Nephron progenitor cell (in vitro differentiated cells): ENCODE results near the gene OCIAD1.
"Not testable (repeated sequence)": the region's sequence is repeated elsewhere in the genome, so short reads cannot be mapped to it uniquely, and the experiment has no call there.

Source experiments
- DNase-seq: peaks from one replicate; pipeline ENCODE4 v3.0.0; 2021
- H3K27ac Mint-ChIP-seq: 2 replicates; pipeline ENCODE4 v1.8.0; 2021; ENCODE audit warnings: mild to moderate bottlenecking, moderate library complexity, mixed read lengths
- H3K27me3 Mint-ChIP-seq: 2 replicates; pipeline ENCODE4 v1.8.0; 2021; ENCODE audit warnings: mild to moderate bottlenecking, low read depth, mixed read lengths; ENCODE audit not compliant: poor library complexity
- H3K36me3 Mint-ChIP-seq: 2 replicates; pipeline ENCODE4 v1.8.0; 2021; ENCODE audit warnings: low read depth, mixed read lengths
- H3K4me1 Mint-ChIP-seq: 2 replicates; pipeline ENCODE4 v1.8.0; 2021; ENCODE audit warnings: mixed read lengths
- H3K4me3 Mint-ChIP-seq: 2 replicates; pipeline ENCODE4 v1.8.0; 2021; ENCODE audit warnings: mild to moderate bottlenecking, moderate library complexity, mixed read lengths
- H3K9me3 Mint-ChIP-seq: 2 replicates; pipeline ENCODE4 v1.8.0; 2021; ENCODE audit warnings: mild to moderate bottlenecking, moderate library complexity, mixed read lengths
- CTCF ChIP-seq: fragments of 200-600 bp; sonication (generic); IDR thresholded peaks from 2 replicates; pipeline ENCODE4 v1.5.0; 2021; ENCODE audit warnings: antibody characterized with exemption

OCIAD1 gene

DNA sequence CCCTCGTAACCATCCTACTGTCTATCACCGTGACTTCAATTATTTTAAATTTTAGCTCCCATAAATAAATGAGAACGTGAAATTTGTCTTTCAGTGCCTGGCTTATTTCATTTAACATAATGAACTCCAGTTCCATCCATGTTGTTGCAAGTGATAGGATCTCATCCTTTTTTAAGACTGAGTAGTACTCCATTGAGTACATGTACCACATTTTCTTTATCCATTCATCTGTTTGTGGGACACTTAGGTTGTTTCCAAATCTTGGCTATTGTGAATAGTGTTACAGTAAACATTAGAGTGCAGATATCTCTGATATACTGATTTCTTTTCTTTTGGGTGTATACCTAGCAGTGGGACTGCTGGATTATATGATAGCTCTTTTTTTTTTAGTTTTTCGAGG is 32.8 kb downstream of the OCIAD1 start:
- H3K4me3 Mint-ChIP-seq = no peak overlapping the region
- no peaks in the 10 kb centered on the region for H3K4me1 Mint-ChIP-seq
- H3K27ac Mint-ChIP-seq = no peak overlapping the region
- no peak for TF ChIP-seq CTCF
- H3K36me3 Mint-ChIP-seq = peaks cover 23% of the 10 kb centered on the region
- H3K9me3 Mint-ChIP-seq = peaks cover 27% of the 10 kb centered on the region
- no peak for DNase-seq
- no peaks in the 10 kb centered on the region for H3K27me3 Mint-ChIP-seq

DNA sequence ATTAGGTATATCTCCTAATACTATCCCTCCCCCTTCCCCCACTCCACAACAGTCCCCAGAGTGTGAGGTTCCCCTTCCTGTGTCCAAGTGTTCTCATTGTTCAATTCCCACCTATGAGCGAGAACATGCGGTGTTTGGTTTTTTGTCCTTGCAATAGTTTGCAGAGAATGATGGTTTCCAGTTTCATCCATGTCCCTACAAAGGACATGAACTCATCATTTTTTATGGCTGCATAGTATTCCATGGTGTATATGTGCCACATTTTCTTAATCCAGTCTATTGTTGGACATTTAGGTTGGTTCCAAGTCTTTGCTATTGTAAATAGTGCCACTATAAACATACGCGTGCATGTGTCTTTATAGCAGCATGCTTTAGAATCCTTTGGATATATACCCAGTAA is 33.8 kb downstream of the OCIAD1 start:
- peaks cover 26% of the 10 kb centered on the region for H3K36me3 Mint-ChIP-seq
- not testable (repeated sequence) for DNase-seq, H3K4me3 Mint-ChIP-seq, H3K4me1 Mint-ChIP-seq, H3K27me3 Mint-ChIP-seq, H3K27ac Mint-ChIP-seq
- H3K9me3 Mint-ChIP-seq = peaks cover 37% of the 10 kb centered on the region

DNA sequence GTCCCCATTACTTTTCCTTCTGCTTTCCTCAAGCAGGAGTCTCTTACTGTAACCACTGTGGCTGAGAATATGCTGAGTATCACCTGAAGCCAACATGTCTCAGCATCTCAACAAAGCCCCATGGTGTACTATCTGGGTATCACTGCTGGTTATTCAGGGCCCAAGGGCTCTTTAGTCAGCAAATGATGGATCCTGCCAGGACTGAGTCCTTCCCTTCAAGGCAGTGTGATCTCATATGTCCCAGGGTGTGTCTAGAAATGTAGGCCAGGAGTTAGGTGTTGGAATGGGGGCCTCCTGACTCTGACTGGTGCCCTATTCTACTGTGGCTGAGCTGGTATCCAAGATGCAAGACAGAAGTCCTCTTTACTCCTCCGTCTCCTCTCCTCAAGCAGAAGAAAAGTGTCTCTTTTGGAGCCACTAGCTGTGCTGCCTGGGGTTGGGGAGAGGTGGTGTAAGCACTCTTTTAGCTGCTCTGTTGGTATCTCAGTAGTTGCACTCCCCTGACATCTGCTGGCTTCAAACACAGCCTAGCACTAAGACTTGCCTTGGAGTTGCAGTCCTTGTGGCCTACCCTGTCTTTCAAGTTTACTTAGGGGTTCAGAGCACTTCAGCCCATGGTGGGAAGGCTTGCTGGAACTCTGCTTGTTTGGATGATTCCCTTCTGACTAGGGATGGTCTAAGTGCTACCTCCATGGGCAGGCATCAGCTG is 47.1 kb downstream of the OCIAD1 start:
- H3K4me1 Mint-ChIP-seq = no peaks in the 10 kb centered on the region
- peaks cover 1% of the 10 kb centered on the region for H3K36me3 Mint-ChIP-seq
- H3K27me3 Mint-ChIP-seq = no peaks in the 10 kb centered on the region
- DNase-seq = no peak
- no peak for TF ChIP-seq CTCF
- peaks cover 3% of the 10 kb centered on the region for H3K9me3 Mint-ChIP-seq
- H3K27ac Mint-ChIP-seq = no peak overlapping the region
- no peak overlapping the region for H3K4me3 Mint-ChIP-seq

DNA sequence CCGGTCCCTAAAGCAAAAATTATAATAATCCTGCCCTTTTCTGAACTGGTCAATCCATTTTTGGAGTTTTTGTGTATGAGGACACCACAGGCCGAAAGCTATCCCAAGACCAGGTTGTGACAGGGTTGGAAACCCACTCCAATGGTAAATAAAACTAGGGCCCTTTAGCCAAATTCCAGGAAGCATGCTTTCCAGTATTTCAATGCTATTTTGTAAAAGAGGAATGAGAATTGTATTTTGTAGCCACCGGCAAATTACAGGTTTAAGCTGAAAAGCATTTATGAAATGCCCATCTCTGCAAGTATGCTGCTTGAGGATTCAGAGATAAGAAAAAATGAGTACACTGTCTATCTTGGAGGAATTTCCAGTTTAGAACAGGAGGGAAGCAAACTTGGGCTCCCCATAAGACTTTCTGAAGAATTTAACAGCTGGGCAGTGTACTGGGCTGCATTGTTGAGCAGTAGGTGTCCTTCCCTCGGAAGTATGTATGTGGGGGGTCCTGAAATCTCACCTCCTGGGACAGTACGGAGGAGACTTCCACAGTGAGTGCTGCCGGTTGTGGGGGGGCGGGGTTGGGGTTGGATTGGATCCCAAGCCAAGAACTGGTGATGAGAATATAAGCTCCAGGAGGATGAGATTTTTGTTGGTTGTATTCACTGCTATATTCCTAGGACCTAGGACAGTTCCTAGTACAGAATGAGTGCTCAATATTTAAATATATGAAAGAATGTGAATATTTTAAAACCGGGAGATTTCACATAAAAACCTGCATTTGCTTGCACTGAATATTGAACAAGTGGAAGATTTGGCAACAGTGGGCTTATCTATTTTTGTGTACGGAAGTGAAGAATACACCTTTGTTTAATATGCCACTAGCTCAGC is 48.9 kb downstream of the OCIAD1 start:
- Mint-ChIP-seq H3K36me3 (peaks cover 4% of the 10 kb centered on the region), H3K27me3 (no peaks in the 10 kb centered on the region), H3K4me1 (no peaks in the 10 kb centered on the region), H3K4me3 (no peak overlapping the region), H3K9me3 (no peaks in the 10 kb centered on the region), H3K27ac (no peak overlapping the region)
- DNase-seq = no peak
- no peak for TF ChIP-seq CTCF

DNA sequence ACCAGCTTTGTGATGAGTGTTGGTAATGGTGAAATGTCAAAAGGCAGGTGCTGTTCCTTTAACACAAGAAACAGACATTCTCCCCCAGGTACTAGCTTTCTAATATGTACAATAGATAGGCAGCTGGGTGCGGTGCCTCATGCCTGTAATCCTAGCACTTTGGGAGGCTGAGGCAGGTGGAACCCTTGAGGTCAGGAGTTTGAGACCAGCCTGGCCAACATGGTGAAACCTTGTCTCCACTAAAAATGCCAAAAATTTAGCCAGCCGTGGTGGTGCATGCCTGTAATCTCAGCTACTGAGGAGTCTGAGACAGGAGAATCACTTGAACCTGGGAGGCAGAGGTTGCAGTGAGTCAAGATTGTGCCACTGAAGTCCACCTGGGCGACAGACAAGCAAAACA is 50.8 kb downstream of the OCIAD1 start:
- not testable (repeated sequence) for DNase-seq, H3K4me1 Mint-ChIP-seq, H3K9me3 Mint-ChIP-seq, H3K4me3 Mint-ChIP-seq, H3K36me3 Mint-ChIP-seq, H3K27me3 Mint-ChIP-seq, H3K27ac Mint-ChIP-seq

GRCh38 chr4:48889750-48890149 is 58.9 kb downstream of the OCIAD1 start:
- not testable (repeated sequence) for H3K4me3 Mint-ChIP-seq, DNase-seq, H3K27ac Mint-ChIP-seq, H3K27me3 Mint-ChIP-seq, H3K4me1 Mint-ChIP-seq
- peaks cover 32% of the 10 kb centered on the region for H3K9me3 Mint-ChIP-seq
- H3K36me3 Mint-ChIP-seq = peaks cover 71% of the 10 kb centered on the region

DNA sequence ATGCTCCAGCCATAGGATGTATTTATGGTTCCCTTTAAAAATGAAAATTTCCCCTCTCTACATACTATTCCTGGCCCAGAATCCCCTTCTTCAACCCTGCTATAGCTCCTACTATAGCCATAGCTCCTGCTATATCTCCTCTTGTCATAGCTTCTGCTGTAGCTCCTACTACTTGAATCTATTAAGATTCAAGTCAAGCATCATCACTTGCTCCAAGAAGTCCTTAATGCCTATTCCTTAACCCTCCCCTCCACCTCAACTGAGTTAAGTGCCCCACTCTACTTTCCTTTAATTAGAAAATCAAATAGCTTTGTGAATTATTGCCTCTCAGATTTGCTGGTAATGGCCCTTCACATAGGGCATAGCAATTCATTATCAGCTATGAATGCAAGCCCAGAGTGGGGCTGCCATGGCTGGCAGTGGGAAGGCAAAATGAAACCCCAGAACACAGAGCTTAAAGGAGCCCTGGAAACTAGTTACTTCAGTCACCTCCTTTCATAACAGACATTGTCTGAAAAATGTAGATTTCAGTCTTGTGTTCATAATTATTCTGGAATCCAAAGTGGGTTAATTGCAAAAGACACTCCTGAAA is 60.2 kb downstream of the OCIAD1 start:
- H3K36me3 Mint-ChIP-seq = peaks cover 83% of the 10 kb centered on the region
- DNase-seq = no peak
- no peak overlapping the region for H3K27ac Mint-ChIP-seq
- no peak overlapping the region for H3K4me3 Mint-ChIP-seq
- peaks cover 32% of the 10 kb centered on the region for H3K9me3 Mint-ChIP-seq
- no peak for TF ChIP-seq CTCF
- H3K27me3 Mint-ChIP-seq = peaks cover 2% of the 10 kb centered on the region
- H3K4me1 Mint-ChIP-seq = no peaks in the 10 kb centered on the region
